SK-N-MC (cell line): ENCODE measurements around the gene HABP2.

Experiments used
- EZH2 ChIP-seq: fragments of 200-600 bp; sonication (generic); IDR thresholded peaks from one replicate; pipeline ENCODE4 v1.6.1; 2017; ENCODE audit warnings: antibody characterized with exemption
- FOXP2 ChIP-seq: optimal IDR thresholded peaks from 2 replicates; pipeline ENCODE3; 2011; ENCODE audit warnings: mild to moderate bottlenecking, moderate library complexity; ENCODE audit not compliant: insufficient read depth; ENCODE audit errors: extremely low read length, control extremely low read depth

GRCh38 chr10:113518415-113518814, 34.4 kb upstream of the HABP2 start:
- no peak for TF ChIP-seq EZH2
- no peak for TF ChIP-seq FOXP2
